ENCODE results near the gene PPP1R13B.

GRCh38 chr14:103788086-103788485, 59.3 kb downstream of the PPP1R13B start:
- TF ChIP-seq CTCF (IDR thresholded peaks at IDR 0.05) = no peak
- TF ChIP-seq POLR2A (IDR thresholded peaks at IDR 0.05) = no peak
- no peak for TF ChIP-seq POLR2AphosphoS5 (IDR thresholded peaks at IDR 0.05)
- TF ChIP-seq EP300 (IDR thresholded peaks at IDR 0.05) = no peak
